Esophagus squamous epithelium (tissue), 5 donors: ENCODE data around the gene ZNF608. TPM values are rescaled to one million over a fixed set of nuclear protein-coding genes. Genes with fewer than 3 reads are reported as not detected.

Experiments used
- DNase-seq: peaks from one replicate; lab custom pipeline; 2025; lab: John Stamatoyannopoulos, UW
- H3K27ac ChIP-seq, 4 donors: fragments of 200-600 bp; sonication (generic); one replicate each; pipeline ENCODE4 v1.5.1; 2016 to 2019; ENCODE audit warnings: mild to moderate bottlenecking in 1 of 4
- H3K27me3 ChIP-seq, 4 donors: fragments of 200-600 bp; sonication (generic); 1 replicate in 3 of 4; 2 replicates in 1 of 4; pipeline versions ENCODE4 v1.5.1 to v1.6.0; 2017 to 2021; ENCODE audit warnings: antibody characterized with exemption in 1 of 4
- H3K36me3 ChIP-seq, 3 donors: fragments of 200-600 bp; sonication (generic); one replicate each; pipeline ENCODE4 v1.5.1; 2016 to 2019
- H3K4me1 ChIP-seq, 3 donors: fragments of 200-600 bp; sonication (generic); one replicate each; pipeline ENCODE4 v1.5.1; 2017 to 2019
- H3K4me3 ChIP-seq, 4 donors: fragments of 200-600 bp; sonication (generic); 1 replicate in 3 of 4; 2 replicates in 1 of 4; pipeline ENCODE4 v1.5.1; 2016 to 2019; ENCODE audit warnings: mild to moderate bottlenecking in 2 of 4, moderate library complexity in 1 of 4
- H3K9me3 ChIP-seq, 3 donors: fragments of 200-600 bp; sonication (generic); one replicate each; pipeline ENCODE4 v1.5.1; 2016 to 2019
- CTCF ChIP-seq, 6 experiments: fragments of 450-650 bp in 4 of 6; fragments of 200-600 bp in 2 of 6; sonication (generic) in 2 of 6; IDR thresholded peaks; one replicate each; pipeline ENCODE4 v1.5.1; 2016 to 2019; ENCODE audit warnings: antibody characterized with exemption in 6 of 6, mild to moderate bottlenecking in 4 of 6, moderate library complexity in 4 of 6
- POLR2A ChIP-seq, 4 donors: fragments of 450-650 bp; IDR thresholded peaks; one replicate each; pipeline ENCODE4 v1.6.1; 2017; ENCODE audit warnings: antibody characterized with exemption in 4 of 4, mild to moderate bottlenecking in 4 of 4, moderate library complexity in 3 of 4
- WGBS, 2 donors: methylation state at CpG; one replicate each; pipeline ENCODE4 v1.1.5; 2018; 5-methylcytosine and 5-hydroxymethylcytosine counted together
- intact Hi-C: fragments of 100-400 bp; cut with DNase I; formaldehyde crosslinking; loops from one replicate; pipeline ENCODE4 v1.15.0; 2022
- total RNA-seq, 4 donors: library from RNA; depleted of rRNA; stranded (reverse); fragments of >200 nt; gene quantifications; one replicate each; pipeline ENCODE4 v1.1.0, GENCODE V29; 2016
- donor health status: DM: yes; HTN: yes; CAD: no.

The ZNF608 gene
- total RNA-seq, 4 donors from 2014 or later = 5.8 to 25.7 (median 10.4) TPM

GRCh38 chr5:124724357-124725039 lies 21.9 kb downstream of the ZNF608 start:
- 76 to 84% methylated on average over 6 of the region's 6 CpGs for WGBS, 2 donors
- DNase-seq = no peak
- Histone ChIP-seq H3K27ac (no peak overlapping the region), H3K9me3 (no peaks in the 10 kb centered on the region), H3K36me3 (no peaks in the 10 kb centered on the region), H3K4me1 (peaks cover 0 to 9% (median 0%) of the 10 kb centered on the region in 3 donors), H3K4me3 (no peak overlapping the region), H3K27me3 (no peaks in the 10 kb centered on the region)
- TF ChIP-seq CTCF (IDR thresholded peaks at IDR 0.05) (no peak), POLR2A (IDR thresholded peaks at IDR 0.05) (no peak)
- intact Hi-C loops = no loop called here

- Histone ChIP-seq H3K4me3 (no peak overlapping the region), H3K4me1 (peaks cover 0 to 29% (median 11%) of the 10 kb centered on the region in 3 donors), H3K36me3 (no peaks in the 10 kb centered on the region), H3K27me3 (no peaks in the 10 kb centered on the region), H3K27ac (no peak overlapping the region), H3K9me3 (no peaks in the 10 kb centered on the region)
- no peak for DNase-seq
- TF ChIP-seq CTCF (IDR thresholded peaks at IDR 0.05) (no peak), POLR2A (IDR thresholded peaks at IDR 0.05) (no peak)
- intact Hi-C loops = no loop called here
- 81 to 85% methylated on average over 8 of the region's 8 CpGs for WGBS, 2 donors
Measured at GRCh38 chr5:124721229-124721735, 25.2 kb downstream of the ZNF608 start.

GRCh38 chr5:124720593-124720992 lies 25.8 kb downstream of the ZNF608 start:
- H3K27me3 ChIP-seq = no peaks in the 10 kb centered on the region
- no peak overlapping the region for H3K4me3 ChIP-seq
- WGBS, 2 donors = 77 to 81% methylated on average over 4 of the region's 4 CpGs
- peaks cover 0 to 26% (median 11%) of the 10 kb centered on the region in 3 donors for H3K4me1 ChIP-seq
- intact Hi-C loops = no loop called here
- no peak overlapping the region for H3K27ac ChIP-seq
- TF ChIP-seq CTCF (IDR thresholded peaks at IDR 0.05) = no peak
- TF ChIP-seq POLR2A (IDR thresholded peaks at IDR 0.05) = no peak
- no peaks in the 10 kb centered on the region for H3K9me3 ChIP-seq
- no peak for DNase-seq
- H3K36me3 ChIP-seq = no peaks in the 10 kb centered on the region

GRCh38 chr5:124719113-124719967 lies 27.1 kb downstream of the ZNF608 start:
- no peak overlapping the region for H3K4me3 ChIP-seq
- TF ChIP-seq CTCF (IDR thresholded peaks at IDR 0.05) (no peak), POLR2A (IDR thresholded peaks at IDR 0.05) (no peak)
- H3K36me3 ChIP-seq = no peaks in the 10 kb centered on the region
- no peaks in the 10 kb centered on the region for H3K27me3 ChIP-seq
- 57 to 63% methylated on average over 4 of the region's 4 CpGs for WGBS, 2 donors
- H3K9me3 ChIP-seq = no peaks in the 10 kb centered on the region
- H3K27ac ChIP-seq = no peak overlapping the region
- no peak for DNase-seq
- H3K4me1 ChIP-seq = peaks cover 0 to 26% (median 11%) of the 10 kb centered on the region in 3 donors
- intact Hi-C loops = no loop called here

- Histone ChIP-seq H3K9me3 (no peaks in the 10 kb centered on the region), H3K36me3 (no peaks in the 10 kb centered on the region), H3K27me3 (no peaks in the 10 kb centered on the region), H3K4me1 (peaks cover 0 to 26% (median 11%) of the 10 kb centered on the region in 3 donors), H3K27ac (peak overlapping the region in 2 of 4 donors; percentile 13 to 17), H3K4me3 (peak overlapping the region in 1 of 4 donors; percentile 5)
- WGBS, 2 donors = 18 to 19% methylated on average over 2 of the region's 2 CpGs
- intact Hi-C loops = no loop called here
- no peak for DNase-seq
- TF ChIP-seq CTCF (IDR thresholded peaks at IDR 0.05) (no peak), POLR2A (IDR thresholded peaks at IDR 0.05) (no peak)
Measured at GRCh38 chr5:124718380-124718789, 28.1 kb downstream of the ZNF608 start.
